Activated CD4-positive, alpha-beta T cell treated with anti-CD3 and anti-CD28 coated beads for 36 hours (primary cell): Measurements from ENCODE around the gene RBM38. TPM values are rescaled to one million over a fixed set of nuclear protein-coding genes. Genes with fewer than 3 reads are reported as not detected.

Experiments
- ATAC-seq: fragments of 200-7000 bp; cut with Tn5 transposase; one replicate; pipeline ENCODE4 v1.10.0; 2021; ENCODE audit warnings: mild to moderate bottlenecking, moderate library complexity
- CTCF ChIA-PET: fragments of 350-600 bp; sonication (Branson Sonifier 250); formaldehyde crosslinking; loops from one replicate; lab custom pipeline; 2021; ENCODE audit warnings: antibody characterized with exemption; lab: Charles Lee
- POLR2A ChIA-PET: fragments of 350-600 bp; sonication (Branson Sonifier 250); formaldehyde crosslinking; loops from one replicate; lab custom pipeline; 2021; ENCODE audit warnings: antibody characterized with exemption, inconsistent platforms; lab: Charles Lee
- DNase-seq: peaks from one replicate; pipeline ENCODE4 v3.0.0-alpha.2; 2020
- H3K27ac Mint-ChIP-seq: one replicate; pipeline ENCODE4 v1.8.0; 2021; ENCODE audit warnings: mixed read lengths
- H3K27me3 Mint-ChIP-seq: one replicate; pipeline ENCODE4 v1.8.0; 2021; ENCODE audit warnings: mixed read lengths
- H3K36me3 Mint-ChIP-seq: one replicate; pipeline ENCODE4 v1.8.0; 2021; ENCODE audit warnings: low read depth, mixed read lengths
- H3K4me1 Mint-ChIP-seq: one replicate; pipeline ENCODE4 v1.8.0; 2021; ENCODE audit warnings: mixed read lengths
- H3K4me3 Mint-ChIP-seq: one replicate; pipeline ENCODE4 v1.8.0; 2021; ENCODE audit warnings: mild to moderate bottlenecking, moderate library complexity, mixed read lengths
- H3K9me3 Mint-ChIP-seq: one replicate; pipeline ENCODE4 v1.8.0; 2021; ENCODE audit warnings: low read depth, mixed read lengths
- intact Hi-C, 2 experiments: fragments of 100-400 bp; cut with DNase I in 1 of 2; cut with micrococcal nuclease in 1 of 2; formaldehyde crosslinking; loops; one replicate each; pipeline versions ENCODE4 v1.14.2 to v1.15.1; 2022 to 2024; cut with DNase I, micrococcal nuclease
- total RNA-seq, 2 experiments: library from RNA; stranded (reverse); gene quantifications; one replicate each; pipeline ENCODE4 v1.2.3, GENCODE V29; 2021

RBM38 gene
- total RNA-seq, 2 experiments from 2014 or later, result 96.5 to 101 TPM

- CTCF ChIA-PET, result interaction anchor here (0.7 to 1.0 kb wide), 2 partner anchors 82 to 211 kb away, joined by 3 read pairs; no protein-coding TSS in a partner anchor
- Mint-ChIP-seq H3K27ac (peak within 1 kb of the TSS; percentile 89), H3K4me3 (peak within 1 kb of the TSS; percentile 96), H3K36me3 (peaks cover 32% of the 10 kb centered on the region), H3K9me3 (no peaks in the 10 kb centered on the region), H3K27me3 (no peaks in the 10 kb centered on the region), H3K4me1 (peaks cover 37% of the 10 kb centered on the region)
- ATAC-seq (peak; percentile 84), DNase-seq (peak; percentile 94)
- intact Hi-C loops, result loop anchor here (1.0 to 10.0 kb wide), 6 partner anchors 38 to 1301 kb away; partner anchors contain the start of genes CASS4 (in 1 of the 2), RAB22A (in 1 of the 2), RBM38 (in 1 of the 2) and RTF2 (in 1 of the 2)
- POLR2A ChIA-PET, result interaction anchor here (1.0 kb wide), 1 partner anchor 11 kb away, joined by 3 read pairs; no protein-coding TSS in a partner anchor
These were observed 40.0 kb upstream of the RBM38 start, which contains the start of gene RAE1 for GRCh38 chr20:57351042-57351783. TSS of gene RAE1 (plus strand) at chr20:57351255. CDS start at chr20:57354039, 2,784 bp downstream.

GRCh38 chr20:57352305-57352704 is 38.9 kb upstream of the RBM38 start:
- no peaks in the 10 kb centered on the region for H3K9me3 Mint-ChIP-seq
- H3K27ac Mint-ChIP-seq, result peak overlapping the region; percentile 89
- intact Hi-C loops, result loop anchor here in 1 of 2 experiments (5.0 to 10.0 kb wide), 2 partner anchors 938 to 1300 kb away; partner anchors contain the start of genes CASS4 and STX16
- ATAC-seq (no peak), DNase-seq (no peak)
- peaks cover 37% of the 10 kb centered on the region for H3K4me1 Mint-ChIP-seq
- POLR2A ChIA-PET, result no interaction called here
- peaks cover 36% of the 10 kb centered on the region for H3K36me3 Mint-ChIP-seq
- no peaks in the 10 kb centered on the region for H3K27me3 Mint-ChIP-seq
- H3K4me3 Mint-ChIP-seq, result peak overlapping the region; percentile 96
- CTCF ChIA-PET, result interaction anchor here (0.9 kb wide), 1 partner anchor 27 kb away, joined by 4 read pairs; no protein-coding TSS in a partner anchor

GRCh38 chr20:57353351-57353750 is 37.8 kb upstream of the RBM38 start:
- peaks cover 37% of the 10 kb centered on the region for H3K4me1 Mint-ChIP-seq
- no peaks in the 10 kb centered on the region for H3K27me3 Mint-ChIP-seq
- peaks cover 36% of the 10 kb centered on the region for H3K36me3 Mint-ChIP-seq
- no peak overlapping the region for H3K27ac Mint-ChIP-seq
- ChIA-PET POLR2A (no interaction called here), CTCF (interaction anchor here (0.6 kb wide), 1 partner anchor 395 kb away, joined by 3 read pairs; no protein-coding TSS in a partner anchor)
- ATAC-seq, result no peak
- no peaks in the 10 kb centered on the region for H3K9me3 Mint-ChIP-seq
- intact Hi-C loops, result loop anchor here in 1 of 2 experiments (5.0 to 10.0 kb wide), 2 partner anchors 939 to 1299 kb away; partner anchors contain the start of genes CASS4 and STX16
- no peak for DNase-seq
- peak overlapping the region; percentile 96 for H3K4me3 Mint-ChIP-seq

GRCh38 chr20:57361517-57361916 is 29.7 kb upstream of the RBM38 start:
- CTCF ChIA-PET, result interaction anchor here (1.6 to 2.9 kb wide), 3 partner anchors 8 to 137 kb away, joined by 5 to 16 read pairs (median 5); no protein-coding TSS in a partner anchor
- H3K4me3 Mint-ChIP-seq, result no peak overlapping the region
- POLR2A ChIA-PET, result no interaction called here
- H3K36me3 Mint-ChIP-seq, result peaks cover 22% of the 10 kb centered on the region
- no peaks in the 10 kb centered on the region for H3K9me3 Mint-ChIP-seq
- intact Hi-C loops, result no loop called here
- H3K4me1 Mint-ChIP-seq, result no peaks in the 10 kb centered on the region
- H3K27ac Mint-ChIP-seq, result no peak overlapping the region
- ATAC-seq, result no peak
- no peak for DNase-seq
- no peaks in the 10 kb centered on the region for H3K27me3 Mint-ChIP-seq

- Mint-ChIP-seq H3K27ac (no peak overlapping the region), H3K9me3 (no peaks in the 10 kb centered on the region), H3K27me3 (no peaks in the 10 kb centered on the region), H3K4me3 (no peak overlapping the region), H3K36me3 (peaks cover 40% of the 10 kb centered on the region), H3K4me1 (no peaks in the 10 kb centered on the region)
- no peak for ATAC-seq
- no peak for DNase-seq
- intact Hi-C loops, result no loop called here
- ChIA-PET POLR2A (no interaction called here), CTCF (interaction anchor here (0.9 to 1.9 kb wide), 3 partner anchors 17 to 128 kb away, joined by 3 to 7 read pairs (median 4); no protein-coding TSS in a partner anchor)
These were observed 26.7 kb upstream of the RBM38 start for GRCh38 chr20:57364451-57364850.

GRCh38 chr20:57369596-57369995 is 21.6 kb upstream of the RBM38 start:
- no peak overlapping the region for H3K4me3 Mint-ChIP-seq
- peaks cover 74% of the 10 kb centered on the region for H3K36me3 Mint-ChIP-seq
- no peak for ATAC-seq
- H3K4me1 Mint-ChIP-seq, result peaks cover 16% of the 10 kb centered on the region
- H3K27me3 Mint-ChIP-seq, result no peaks in the 10 kb centered on the region
- POLR2A ChIA-PET, result no interaction called here
- H3K9me3 Mint-ChIP-seq, result no peaks in the 10 kb centered on the region
- CTCF ChIA-PET, result interaction anchor here (1.0 to 1.5 kb wide), 4 partner anchors 9 to 37 kb away, joined by 3 to 5 read pairs (median 4); no protein-coding TSS in a partner anchor
- H3K27ac Mint-ChIP-seq, result peak overlapping the region; percentile 32
- intact Hi-C loops, result no loop called here
- DNase-seq, result no peak

- no peak for DNase-seq
- H3K36me3 Mint-ChIP-seq, result peaks cover 77% of the 10 kb centered on the region
- intact Hi-C loops, result no loop called here
- no peaks in the 10 kb centered on the region for H3K27me3 Mint-ChIP-seq
- no peak for ATAC-seq
- peak overlapping the region; percentile 2 for H3K27ac Mint-ChIP-seq
- no peak overlapping the region for H3K4me3 Mint-ChIP-seq
- ChIA-PET CTCF (interaction anchor here (1.0 to 1.5 kb wide), 2 partner anchors 9 to 15 kb away, joined by 4 to 5 read pairs; no protein-coding TSS in a partner anchor), POLR2A (no interaction called here)
- H3K9me3 Mint-ChIP-seq, result no peaks in the 10 kb centered on the region
- H3K4me1 Mint-ChIP-seq, result peaks cover 19% of the 10 kb centered on the region
These were observed 20.9 kb upstream of the RBM38 start for GRCh38 chr20:57370316-57370715.

- Mint-ChIP-seq H3K36me3 (peaks cover 78% of the 10 kb centered on the region), H3K27ac (peak overlapping the region; percentile 43)
These were observed 19.8 kb upstream of the RBM38 start for GRCh38 chr20:57371363-57371762.

GRCh38 chr20:57372157-57372556 is 19.0 kb upstream of the RBM38 start:
- intact Hi-C loops, result no loop called here
- DNase-seq, result no peak
- H3K4me3 Mint-ChIP-seq, result no peak overlapping the region
- H3K4me1 Mint-ChIP-seq, result peaks cover 19% of the 10 kb centered on the region
- peaks cover 76% of the 10 kb centered on the region for H3K36me3 Mint-ChIP-seq
- ChIA-PET CTCF (interaction anchor here (0.7 kb wide), 1 partner anchor 874 kb away, joined by 3 read pairs; no protein-coding TSS in a partner anchor), POLR2A (no interaction called here)
- H3K27me3 Mint-ChIP-seq, result no peaks in the 10 kb centered on the region
- no peak for ATAC-seq
- H3K27ac Mint-ChIP-seq, result no peak overlapping the region
- H3K9me3 Mint-ChIP-seq, result no peaks in the 10 kb centered on the region

More at GRCh38 chr20:57371363-57371762, 19.8 kb upstream of the RBM38 start:
- ATAC-seq (no peak), DNase-seq (no peak)
- intact Hi-C loops, result no loop called here
- Mint-ChIP-seq H3K4me1 (peaks cover 19% of the 10 kb centered on the region), H3K27me3 (no peaks in the 10 kb centered on the region), H3K9me3 (no peaks in the 10 kb centered on the region), H3K4me3 (no peak overlapping the region)
- ChIA-PET CTCF (interaction anchor here (1.2 kb wide), 1 partner anchor 8 kb away, joined by 5 read pairs; no protein-coding TSS in a partner anchor), POLR2A (no interaction called here)

GRCh38 chr20:57372581-57373350 is 18.4 kb upstream of the RBM38 start:
- Mint-ChIP-seq H3K4me1 (peaks cover 19% of the 10 kb centered on the region), H3K27ac (no peak overlapping the region), H3K4me3 (no peak overlapping the region), H3K27me3 (no peaks in the 10 kb centered on the region), H3K36me3 (peaks cover 80% of the 10 kb centered on the region), H3K9me3 (no peaks in the 10 kb centered on the region)
- no peak for ATAC-seq
- CTCF ChIA-PET, result interaction anchor here (0.5 to 1.4 kb wide), 5 partner anchors 9 to 1459 kb away, joined by 3 to 4 read pairs (median 3); no protein-coding TSS in a partner anchor
- POLR2A ChIA-PET, result no interaction called here
- intact Hi-C loops, result no loop called here
- no peak for DNase-seq
